Activated CD4-positive, alpha-beta T cell treated with anti-CD3 and anti-CD28 coated beads for 1 hour (primary cell): Measurements from ENCODE around the gene FRMD8.
"Not testable (repeated sequence)": the region's sequence is repeated elsewhere in the genome, so short reads cannot be mapped to it uniquely, and the experiment has no call there.

Experiments
- DNase-seq: peaks from one replicate; pipeline ENCODE4 v3.0.0-alpha.2; 2020

Gene FRMD8

GRCh38 chr11:65438257-65439151 lies 52.1 kb downstream of the FRMD8 start:
- DNase-seq, result no peak

- no peak for DNase-seq
Observed at GRCh38 chr11:65439331-65440181, 53.1 kb downstream of the FRMD8 start.

- no peak for DNase-seq
Observed at GRCh38 chr11:65440831-65441499, 54.5 kb downstream of the FRMD8 start.

- DNase-seq, result no peak
Observed at GRCh38 chr11:65442842-65443331, 56.5 kb downstream of the FRMD8 start.

- DNase-seq, result no peak
Observed at GRCh38 chr11:65444314-65445051, 58.0 kb downstream of the FRMD8 start.

- DNase-seq, result no peak
Observed at GRCh38 chr11:65445101-65445603, 58.7 kb downstream of the FRMD8 start.

- DNase-seq, result no peak
Observed at GRCh38 chr11:65445604-65446445, 59.4 kb downstream of the FRMD8 start.

- no peak for DNase-seq
Observed at GRCh38 chr11:65446446-65447277, 60.2 kb downstream of the FRMD8 start.

GRCh38 chr11:65448074-65448417 lies 61.6 kb downstream of the FRMD8 start:
- no peak for DNase-seq

GRCh38 chr11:65448418-65449105 lies 62.1 kb downstream of the FRMD8 start:
- no peak for DNase-seq

GRCh38 chr11:65451301-65451700 lies 64.9 kb downstream of the FRMD8 start:
- DNase-seq, result not testable (repeated sequence)

GRCh38 chr11:65452259-65452658 lies 65.8 kb downstream of the FRMD8 start:
- not testable (repeated sequence) for DNase-seq

- DNase-seq, result no peak
Observed at GRCh38 chr11:65452806-65453490, 66.5 kb downstream of the FRMD8 start.

GRCh38 chr11:65454311-65454695 lies 67.9 kb downstream of the FRMD8 start:
- DNase-seq, result no peak

GRCh38 chr11:65454696-65455456 lies 68.4 kb downstream of the FRMD8 start:
- DNase-seq, result peak; percentile 69

- no peak for DNase-seq
Observed at GRCh38 chr11:65456418-65456817, 70.0 kb downstream of the FRMD8 start.

- DNase-seq, result no peak
Observed at GRCh38 chr11:65459552-65459951, 73.1 kb downstream of the FRMD8 start.
